HepG2 (cell line): Measurements from ENCODE around the gene CD6.

Experiments
- GPN1 ChIP-seq: sonication (generic); formaldehyde crosslinking; IDR thresholded peaks from 2 replicates; pipeline ENCODE4 v1.5.1; 2020; ENCODE audit warnings: missing genetic modification reagents, borderline replicate concordance
- MED13 ChIP-seq: sonication (generic); formaldehyde crosslinking; IDR thresholded peaks from 2 replicates; pipeline ENCODE4 v1.5.0; 2020; ENCODE audit warnings: missing genetic modification reagents
- SMAD1 ChIP-seq: sonication (generic); formaldehyde crosslinking; IDR thresholded peaks from 2 replicates; pipeline ENCODE4 v1.4.0; 2020; ENCODE audit warnings: missing genetic modification reagents, low read depth, mild to moderate bottlenecking, borderline replicate concordance

DNA sequence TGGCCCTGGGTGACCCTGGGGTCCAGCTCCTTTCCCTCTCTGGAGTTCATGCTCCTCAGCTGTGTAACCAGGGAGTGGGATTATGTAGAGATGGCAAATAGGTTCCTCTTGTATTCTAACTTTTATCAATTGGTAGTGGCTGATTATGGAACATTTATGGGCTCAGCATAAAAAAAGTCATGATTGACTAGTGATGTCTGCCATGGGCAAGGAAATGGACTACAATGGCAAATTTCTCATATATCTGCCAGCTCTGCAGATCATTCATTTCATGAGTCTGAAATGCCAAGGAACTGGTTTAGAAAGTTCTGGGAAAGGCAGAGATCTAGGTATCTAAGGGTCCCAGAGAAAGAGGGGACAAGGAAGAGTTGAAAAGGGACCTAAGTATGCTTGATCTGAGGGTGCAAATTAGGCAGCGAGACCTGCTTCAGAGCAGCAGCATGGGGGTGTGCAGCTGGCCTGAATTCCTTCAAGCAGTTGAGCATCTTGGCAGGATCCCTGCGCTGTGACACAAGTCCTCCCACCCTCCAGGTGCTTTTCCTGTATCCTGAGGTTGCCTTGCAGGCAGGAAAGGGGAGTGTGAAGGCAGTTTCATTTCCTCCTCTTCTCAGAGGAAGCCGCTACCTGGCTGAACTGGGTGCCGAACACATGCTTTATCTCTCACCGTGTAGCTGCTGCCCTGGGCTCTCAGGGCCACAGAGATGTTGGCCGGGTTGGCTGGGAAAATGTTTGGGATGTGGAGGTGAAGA, 29.9 kb upstream of the CD6 start:
- TF ChIP-seq GPN1 (CRISPR knock-in tag): no peak
- TF ChIP-seq SMAD1: no peak
- TF ChIP-seq MED13 (CRISPR knock-in tag): no peak
